ENCODE measurements around the gene SELENOS. TPM values are rescaled to one million over a fixed set of nuclear protein-coding genes. Genes with fewer than 3 reads are reported as not detected.

SELENOS gene
- total and polyA plus RNA-seq, 9 of the 15 experiments (the other 6 are each of a cell fraction or from before 2014, with no cell fraction given): 24.9 to 57.4 (median 47.9) TPM

GRCh38 chr15:101246391-101246790 is 30.9 kb downstream of the SELENOS start (continued):
- TF ChIP-seq BCLAF1 (IDR thresholded peaks at IDR 0.05; ENCODE audit: borderline replicate concordance in 1 of 2, control insufficient read depth in 1 of 2, low read depth in 2 of 2, low read length in 1 of 2) (no peak), IRF9 (tag; IDR thresholded peaks at IDR 0.05) (no peak), CBFA2T3 (IDR thresholded peaks at IDR 0.05) (no peak), KLF13 (tag; IDR thresholded peaks at IDR 0.05; ENCODE audit: borderline replicate concordance, low read depth) (no peak), MAFF (IDR thresholded peaks at IDR 0.05; ENCODE audit: low read length) (no peak), HMGXB4 (CRISPR knock-in tag; IDR thresholded peaks at IDR 0.05) (no peak), NFXL1 (CRISPR knock-in tag; IDR thresholded peaks at IDR 0.05) (no peak)

Data from K562 (cell line).